HUES48 (cell line): ENCODE measurements around the gene DEFB119.
"Not testable (repeated sequence)": the region's sequence is repeated elsewhere in the genome, so short reads cannot be mapped to it uniquely, and the experiment has no call there.

ENCODE experiments used
- H3K27ac ChIP-seq: one replicate; pipeline ENCODE4 v1.7.0; 2013; ENCODE audit warnings: low read depth, low read length, inconsistent platforms
- H3K27me3 ChIP-seq: 2 replicates; pipeline ENCODE4 v1.6.1; 2013; ENCODE audit warnings: mild to moderate bottlenecking, low read length; ENCODE audit not compliant: control insufficient read depth, insufficient read depth
- H3K36me3 ChIP-seq: 2 replicates; pipeline ENCODE4 v1.6.1; 2013; ENCODE audit warnings: low read length; ENCODE audit not compliant: control insufficient read depth, insufficient read depth
- H3K4me1 ChIP-seq: 2 replicates; pipeline ENCODE4 v1.6.1; 2013; ENCODE audit warnings: mild to moderate bottlenecking, low read length; ENCODE audit not compliant: control insufficient read depth, insufficient read depth
- H3K4me3 ChIP-seq: 2 replicates; pipeline ENCODE4 v1.5.1; 2013; ENCODE audit warnings: mild to moderate bottlenecking, low read depth, low read length
- H3K9ac ChIP-seq: 2 replicates; pipeline ENCODE4 v1.6.1; 2013; ENCODE audit warnings: mild to moderate bottlenecking, low read depth, low read length, moderate library complexity
- H3K9me3 ChIP-seq: 2 replicates; pipeline ENCODE4 v1.6.1; 2013; ENCODE audit warnings: low read length; ENCODE audit not compliant: control insufficient read depth, insufficient read depth

The DEFB119 gene, protein sequence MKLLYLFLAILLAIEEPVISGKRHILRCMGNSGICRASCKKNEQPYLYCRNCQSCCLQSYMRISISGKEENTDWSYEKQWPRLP

GRCh38 chr20:31390490-31390889 lies at the start of gene DEFB119:
Gene DEFB119 (minus strand): TSS chr20:31390590. CDS start chr20:31390483, 107 bp downstream.
- H3K9ac ChIP-seq = no peak within 1 kb of the TSS
- no peak within 1 kb of the TSS for H3K4me3 ChIP-seq
- H3K27ac ChIP-seq = no peak within 1 kb of the TSS
- no peaks in the 10 kb centered on the region for H3K4me1 ChIP-seq
- no peaks in the 10 kb centered on the region for H3K27me3 ChIP-seq
- H3K9me3 ChIP-seq = peaks cover 89% of the 10 kb centered on the region
- no peaks in the 10 kb centered on the region for H3K36me3 ChIP-seq

DNA sequence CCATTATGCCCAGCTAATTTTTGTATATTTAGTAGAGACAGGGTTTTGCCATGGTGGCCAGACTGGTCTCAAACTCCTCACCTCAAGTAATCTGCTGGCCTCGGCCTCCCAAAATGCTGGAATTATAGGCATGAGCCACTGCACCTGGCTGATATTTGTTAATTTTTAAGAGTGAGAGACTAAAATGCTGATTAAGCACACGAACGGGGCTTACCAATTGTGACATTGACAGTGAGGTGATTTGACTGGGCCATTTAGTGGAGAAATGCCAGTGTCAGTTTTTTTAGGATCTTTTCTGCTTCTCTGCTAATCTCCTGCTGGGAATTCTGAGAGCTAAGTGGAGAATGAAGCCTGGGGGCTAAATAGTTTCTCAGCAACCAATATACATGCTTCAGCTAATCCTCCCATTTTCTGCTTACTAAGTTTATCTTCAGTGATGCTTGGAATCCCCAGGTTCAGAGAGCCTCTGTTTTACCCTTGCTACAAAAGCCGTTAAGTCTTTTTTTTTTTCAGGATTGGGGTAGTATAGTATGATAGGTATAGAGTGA lies 40.3 kb upstream of the DEFB119 start:
- no peak overlapping the region for H3K27ac ChIP-seq
- H3K9me3 ChIP-seq = peaks cover 60% of the 10 kb centered on the region

GRCh38 chr20:31427576-31427975 lies 37.2 kb upstream of the DEFB119 start:
- not testable (repeated sequence) for H3K4me3 ChIP-seq, H3K9ac ChIP-seq, H3K36me3 ChIP-seq, H3K4me1 ChIP-seq, H3K27me3 ChIP-seq, H3K27ac ChIP-seq
- peaks cover 66% of the 10 kb centered on the region for H3K9me3 ChIP-seq

More for the DNA sequence above, 40.3 kb upstream of the DEFB119 start:
- Histone ChIP-seq H3K4me3 (no peak overlapping the region), H3K9ac (no peak overlapping the region), H3K36me3 (no peaks in the 10 kb centered on the region), H3K4me1 (no peaks in the 10 kb centered on the region), H3K27me3 (no peaks in the 10 kb centered on the region)

DNA sequence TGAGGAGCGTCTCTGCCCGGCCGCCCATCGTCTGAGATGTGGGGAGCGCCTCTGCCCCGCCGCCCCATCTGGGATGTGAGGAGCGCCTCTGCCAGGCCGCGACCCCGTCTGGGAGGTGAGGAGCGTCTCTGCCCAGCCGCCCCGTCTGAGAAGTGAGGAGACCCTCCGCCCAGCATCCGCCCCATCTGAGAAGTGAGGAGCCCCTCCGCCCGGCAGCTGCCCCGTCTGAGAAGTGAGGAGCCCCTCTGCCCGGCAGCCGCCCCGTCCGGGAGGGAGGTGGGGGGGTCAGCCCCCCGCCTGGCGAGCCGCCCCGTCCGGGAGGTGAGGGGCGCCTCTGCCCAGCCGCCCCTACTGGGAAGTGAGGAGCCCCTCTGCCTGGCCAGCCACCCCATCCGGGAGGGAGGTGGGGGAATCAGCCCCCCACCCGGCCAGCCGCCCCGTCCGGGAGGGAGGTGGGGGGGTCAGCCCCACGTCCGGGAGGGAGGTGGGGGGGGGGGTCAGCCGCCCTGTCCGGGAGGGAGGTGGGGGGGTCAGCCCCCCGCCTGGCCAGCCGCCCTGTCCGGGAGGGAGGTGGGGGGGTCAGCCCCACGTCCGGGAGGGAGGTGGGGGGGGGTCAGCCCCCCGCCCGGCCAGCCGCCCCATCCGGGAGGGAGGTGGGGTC lies 36.6 kb upstream of the DEFB119 start:
- H3K9ac ChIP-seq, H3K4me3 ChIP-seq, H3K27me3 ChIP-seq, H3K36me3 ChIP-seq, H3K27ac ChIP-seq, H3K4me1 ChIP-seq: not testable (repeated sequence)
- peaks cover 66% of the 10 kb centered on the region for H3K9me3 ChIP-seq

- no peaks in the 10 kb centered on the region for H3K4me1 ChIP-seq
- H3K27me3 ChIP-seq = no peaks in the 10 kb centered on the region
- H3K36me3 ChIP-seq = no peaks in the 10 kb centered on the region
- H3K9ac ChIP-seq = no peak overlapping the region
- no peak overlapping the region for H3K4me3 ChIP-seq
- H3K27ac ChIP-seq = no peak overlapping the region
- H3K9me3 ChIP-seq = peaks cover 70% of the 10 kb centered on the region
These were observed 35.4 kb upstream of the DEFB119 start for GRCh38 chr20:31425797-31426196.

DNA sequence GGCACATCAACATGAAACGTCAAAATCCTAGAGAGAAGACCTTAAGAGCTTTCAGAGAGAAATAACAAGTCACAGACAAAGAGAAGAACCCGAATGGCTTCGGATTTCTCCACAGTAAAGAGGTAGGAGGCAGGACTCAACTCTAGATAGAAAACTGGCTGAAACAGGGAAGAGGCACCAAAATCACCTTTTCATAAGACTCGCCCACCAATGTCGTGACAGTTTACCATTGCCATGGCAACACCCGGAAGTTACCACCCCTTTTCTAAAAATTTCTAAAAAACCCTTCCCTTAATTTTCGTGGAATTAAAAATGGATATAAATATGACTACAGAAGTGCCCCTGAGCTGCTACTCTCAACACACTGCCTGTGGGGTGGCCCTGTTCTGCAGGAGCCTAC lies 27.9 kb upstream of the DEFB119 start:
- Histone ChIP-seq H3K9ac (no peak overlapping the region), H3K27me3 (no peaks in the 10 kb centered on the region), H3K4me3 (no peak overlapping the region), H3K36me3 (no peaks in the 10 kb centered on the region), H3K27ac (no peak overlapping the region), H3K4me1 (no peaks in the 10 kb centered on the region), H3K9me3 (peaks cover 87% of the 10 kb centered on the region)

DNA sequence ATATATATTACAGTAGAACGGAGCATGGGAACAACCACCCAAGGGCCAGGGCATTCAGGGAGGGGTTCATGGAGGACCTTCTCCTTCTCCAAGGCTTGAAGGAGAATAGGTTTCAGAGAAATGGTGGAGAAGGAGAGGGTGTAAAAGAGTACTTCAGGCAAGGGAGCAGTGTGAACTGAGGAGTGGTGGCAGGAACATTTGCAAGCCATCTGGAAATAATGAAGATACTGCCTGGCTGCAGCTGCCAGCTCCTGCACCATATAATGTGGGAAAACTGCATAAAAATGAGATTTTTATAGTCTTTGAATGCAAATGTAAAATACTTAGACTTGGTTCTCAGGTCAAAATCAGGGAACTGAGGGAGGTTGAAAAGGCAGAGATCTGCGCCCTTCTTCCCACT lies 25.3 kb upstream of the DEFB119 start:
- peaks cover 87% of the 10 kb centered on the region for H3K9me3 ChIP-seq
- H3K4me3 ChIP-seq = no peak overlapping the region
- H3K36me3 ChIP-seq = no peaks in the 10 kb centered on the region
- H3K27ac ChIP-seq = no peak overlapping the region
- no peaks in the 10 kb centered on the region for H3K4me1 ChIP-seq
- H3K27me3 ChIP-seq = no peaks in the 10 kb centered on the region
- no peak overlapping the region for H3K9ac ChIP-seq

- Histone ChIP-seq H3K27me3 (no peaks in the 10 kb centered on the region), H3K4me1 (no peaks in the 10 kb centered on the region), H3K36me3 (no peaks in the 10 kb centered on the region), H3K9me3 (peaks cover 87% of the 10 kb centered on the region), H3K4me3 (no peak overlapping the region), H3K9ac (no peak overlapping the region), H3K27ac (no peak overlapping the region)
These were observed 24.0 kb upstream of the DEFB119 start for GRCh38 chr20:31414381-31414780.

GRCh38 chr20:31410011-31410410 lies 19.6 kb upstream of the DEFB119 start:
- no peak overlapping the region for H3K9ac ChIP-seq
- no peaks in the 10 kb centered on the region for H3K4me1 ChIP-seq
- no peaks in the 10 kb centered on the region for H3K36me3 ChIP-seq
- no peak overlapping the region for H3K27ac ChIP-seq
- H3K4me3 ChIP-seq = no peak overlapping the region
- peaks cover 89% of the 10 kb centered on the region for H3K9me3 ChIP-seq
- H3K27me3 ChIP-seq = no peaks in the 10 kb centered on the region

- H3K36me3 ChIP-seq = no peaks in the 10 kb centered on the region
- no peaks in the 10 kb centered on the region for H3K27me3 ChIP-seq
- H3K4me1 ChIP-seq = no peaks in the 10 kb centered on the region
- no peak within 1 kb of the TSS for H3K27ac ChIP-seq
- H3K4me3 ChIP-seq = no peak within 1 kb of the TSS
- H3K9ac ChIP-seq = no peak within 1 kb of the TSS
- H3K9me3 ChIP-seq = peaks cover 91% of the 10 kb centered on the region
These were observed 15.7 kb upstream of the DEFB119 start, which contains the start of gene DEFB121 for GRCh38 chr20:31406115-31406514. Gene DEFB121 (minus strand): TSS chr20:31406215. CDS start chr20:31406152, 63 bp downstream.

DNA sequence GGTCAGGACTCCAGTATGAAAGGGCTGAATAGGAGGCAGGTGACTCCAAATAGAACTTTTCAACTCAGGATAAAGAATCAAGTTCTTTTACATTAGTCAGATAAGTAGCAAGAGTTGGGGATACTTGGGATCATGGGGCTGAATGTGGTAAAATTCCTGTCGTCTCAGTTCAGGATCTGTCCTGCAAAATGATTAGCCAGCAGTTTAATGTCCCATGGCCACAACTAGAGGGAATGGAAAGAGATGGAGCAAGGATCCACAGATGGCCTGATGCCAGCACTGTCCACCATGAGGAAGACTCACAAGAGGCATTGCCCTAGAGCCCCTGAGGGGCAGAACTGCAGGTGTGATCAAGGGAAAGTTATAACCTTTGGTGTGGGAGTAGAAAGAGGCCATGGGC lies 13.5 kb upstream of the DEFB119 start:
- Histone ChIP-seq H3K27me3 (no peaks in the 10 kb centered on the region), H3K4me1 (no peaks in the 10 kb centered on the region), H3K27ac (no peak overlapping the region), H3K36me3 (no peaks in the 10 kb centered on the region), H3K9ac (no peak overlapping the region), H3K4me3 (no peak overlapping the region), H3K9me3 (peaks cover 93% of the 10 kb centered on the region)
